GM19351 (cell line): ENCODE data around the gene SHROOM4.

Source experiments
- ATAC-seq: cut with Tn5 transposase; IDR thresholded peaks from one replicate; pipeline ENCODE4 v1.9.1; 2021; ENCODE audit warnings: mild to moderate bottlenecking, moderate library complexity; ENCODE audit not compliant: unreplicated experiment

SHROOM4 gene

GRCh38 chrX:50813843-50814661 lies at the start of gene SHROOM4:
TSS of gene SHROOM4 (minus strand) at chrX:50814194. CDS start at chrX:50814018, 176 bp downstream.
- no peak for ATAC-seq

GRCh38 chrX:50863471-50863870 lies 49.5 kb upstream of the SHROOM4 start:
- no peak for ATAC-seq

- no peak for ATAC-seq
Measured at GRCh38 chrX:50860518-50860917, 46.5 kb upstream of the SHROOM4 start.

GRCh38 chrX:50858548-50858947 lies 44.6 kb upstream of the SHROOM4 start:
- ATAC-seq: no peak

GRCh38 chrX:50853399-50853798 lies 39.4 kb upstream of the SHROOM4 start:
- ATAC-seq: no peak

- no peak for ATAC-seq
Measured at GRCh38 chrX:50852524-50852923, 38.5 kb upstream of the SHROOM4 start.

- no peak for ATAC-seq
Measured at GRCh38 chrX:50842221-50842620, 28.2 kb upstream of the SHROOM4 start.

- ATAC-seq: no peak
Measured at GRCh38 chrX:50839730-50840129, 25.7 kb upstream of the SHROOM4 start.

GRCh38 chrX:50838820-50839600 lies 25.0 kb upstream of the SHROOM4 start:
- ATAC-seq: no peak

- ATAC-seq: no peak
Measured at GRCh38 chrX:50827996-50828395, 14.0 kb upstream of the SHROOM4 start.

- ATAC-seq: no peak
Measured at GRCh38 chrX:50825825-50826224, 11.8 kb upstream of the SHROOM4 start.

- ATAC-seq: no peak
Measured at GRCh38 chrX:50818986-50819385, 5.0 kb upstream of the SHROOM4 start.

- ATAC-seq: no peak
Measured at GRCh38 chrX:50815120-50815519, 1.1 kb upstream of the SHROOM4 start.

- ATAC-seq: no peak
Measured at GRCh38 chrX:50814701-50815100, 707 bp upstream of the SHROOM4 start.

- ATAC-seq: no peak
Measured at GRCh38 chrX:50812995-50813842, 775 bp downstream of the SHROOM4 start.

GRCh38 chrX:50805276-50805675 lies 8.7 kb downstream of the SHROOM4 start:
- ATAC-seq: no peak

- no peak for ATAC-seq
Measured at GRCh38 chrX:50801135-50801534, 12.9 kb downstream of the SHROOM4 start.

GRCh38 chrX:50799531-50799961 lies 14.4 kb downstream of the SHROOM4 start:
- ATAC-seq: no peak

GRCh38 chrX:50798783-50799182 lies 15.2 kb downstream of the SHROOM4 start:
- no peak for ATAC-seq

- no peak for ATAC-seq
Measured at GRCh38 chrX:50787099-50787498, 26.9 kb downstream of the SHROOM4 start.

GRCh38 chrX:50780144-50780543 lies 33.9 kb downstream of the SHROOM4 start:
- ATAC-seq: no peak
